Iris pigment epithelial cell (primary cell): ENCODE data around the gene IRF1.
A peak's percentile ranks its signal among the peaks of the same experiment; 100 is the strongest.
"Not testable (repeated sequence)": the region's sequence is repeated elsewhere in the genome, so short reads cannot be mapped to it uniquely, and the experiment has no call there.

Experiments used
- DNase-seq: peaks from one replicate; pipeline ENCODE4 v3.0.0-alpha.2; 2011; ENCODE audit warnings: low read depth

The IRF1 gene

GRCh38 chr5:132438267-132438645 is 52.3 kb downstream of the IRF1 start:
- DNase-seq: not testable (repeated sequence)

GRCh38 chr5:132437604-132438266 is 52.8 kb downstream of the IRF1 start:
- DNase-seq: peak; percentile 98

GRCh38 chr5:132436936-132437335 is 53.6 kb downstream of the IRF1 start:
- DNase-seq: no peak

DNA sequence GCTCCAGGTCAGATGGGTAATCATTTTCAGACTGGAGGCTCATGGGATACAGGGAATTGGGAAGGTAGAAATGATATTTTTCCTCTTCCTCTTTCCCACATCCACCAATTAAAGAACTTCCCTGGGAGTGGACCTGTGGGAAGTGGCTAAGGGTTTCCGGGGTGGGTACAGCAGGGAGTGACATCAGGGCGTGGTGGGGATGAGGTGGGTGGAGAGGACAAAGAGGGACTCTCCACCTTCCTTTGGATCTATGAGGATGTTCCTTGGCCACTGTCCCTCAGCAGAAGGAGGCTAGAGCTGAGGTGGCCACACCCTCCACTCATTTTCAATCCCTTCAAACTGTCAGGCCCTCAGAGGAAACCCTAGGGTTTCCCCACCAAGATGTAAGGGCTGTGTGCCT is 54.7 kb downstream of the IRF1 start:
- DNase-seq: no peak

DNA sequence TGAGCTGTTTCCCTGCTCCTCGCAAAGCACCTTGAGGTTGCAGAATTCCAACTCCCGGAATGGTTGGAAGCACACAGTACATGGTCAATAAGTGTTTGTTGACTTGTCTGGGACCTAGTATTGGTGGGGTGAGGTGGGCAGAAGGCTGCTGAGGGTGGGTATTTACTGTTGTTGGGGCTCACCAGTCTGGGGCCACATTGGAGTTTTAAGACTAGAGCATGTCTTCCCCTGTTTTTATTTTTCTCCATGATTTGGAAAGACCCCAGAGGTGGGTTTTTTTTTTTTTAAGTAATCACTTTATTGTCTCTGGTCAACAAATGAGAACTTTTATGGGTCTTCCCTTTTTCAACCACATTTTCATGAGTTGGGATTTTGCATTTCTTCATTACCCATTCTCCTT is 55.1 kb downstream of the IRF1 start:
- no peak for DNase-seq

DNA sequence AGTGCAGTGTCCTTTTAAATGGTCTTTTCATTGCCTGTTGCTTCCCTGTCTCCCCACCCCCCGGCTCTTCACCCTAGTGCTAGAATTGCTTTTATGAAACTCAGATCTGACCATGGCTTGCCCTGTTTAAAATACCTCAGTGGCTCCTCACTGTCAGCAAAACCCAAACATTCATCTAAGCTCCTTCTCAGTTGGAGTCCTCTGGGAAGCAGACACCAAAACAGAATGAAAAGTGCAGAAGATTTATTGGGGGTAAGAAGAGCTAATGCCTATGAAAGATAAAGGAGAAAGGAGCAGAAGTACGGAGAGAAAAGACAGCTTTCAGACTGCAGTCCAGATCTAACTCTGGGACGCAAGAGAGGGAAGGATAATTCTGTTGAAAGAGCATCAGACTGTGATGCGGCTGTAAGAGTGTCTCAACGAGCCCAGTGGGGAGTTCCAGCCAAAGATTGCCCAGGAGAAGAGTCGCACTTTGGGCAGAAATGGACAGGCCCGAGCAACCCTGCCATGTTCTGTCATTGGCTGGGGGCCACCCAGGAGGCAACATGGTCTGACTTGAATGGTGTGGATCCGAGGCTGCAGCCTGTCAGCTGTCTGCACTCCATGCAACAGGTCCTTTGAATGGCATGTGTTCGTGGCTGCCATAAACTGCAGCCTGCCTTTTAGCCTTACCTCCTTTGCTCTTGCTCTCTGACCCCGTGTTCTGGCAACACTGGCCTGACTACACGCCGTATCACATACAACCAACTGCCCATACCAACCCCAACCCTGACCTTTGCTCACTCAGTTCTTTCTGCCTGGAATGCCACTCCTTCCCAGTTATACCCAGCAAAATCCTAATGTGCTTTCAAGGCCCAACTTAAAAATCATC is 55.9 kb downstream of the IRF1 start:
- no peak for DNase-seq

DNA sequence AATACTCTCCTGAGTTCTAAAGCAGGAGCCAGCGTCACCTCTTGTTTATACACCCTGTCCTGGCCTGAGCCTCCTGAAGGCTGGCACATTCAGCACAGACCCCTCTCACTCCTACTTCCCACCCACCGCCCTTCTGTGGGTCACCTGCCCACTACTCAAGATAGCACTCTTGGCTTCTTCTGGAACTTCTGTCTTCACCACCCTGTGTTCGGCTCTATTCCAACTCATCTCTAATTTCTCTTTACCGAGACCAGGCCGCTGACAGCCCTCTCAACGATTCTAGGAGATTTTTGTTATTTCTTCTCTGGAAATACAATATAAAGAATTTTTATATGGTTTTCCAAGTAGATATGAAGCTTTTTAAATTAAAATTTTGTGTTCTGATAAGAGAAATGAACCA is 57.4 kb downstream of the IRF1 start:
- DNase-seq: no peak

DNA sequence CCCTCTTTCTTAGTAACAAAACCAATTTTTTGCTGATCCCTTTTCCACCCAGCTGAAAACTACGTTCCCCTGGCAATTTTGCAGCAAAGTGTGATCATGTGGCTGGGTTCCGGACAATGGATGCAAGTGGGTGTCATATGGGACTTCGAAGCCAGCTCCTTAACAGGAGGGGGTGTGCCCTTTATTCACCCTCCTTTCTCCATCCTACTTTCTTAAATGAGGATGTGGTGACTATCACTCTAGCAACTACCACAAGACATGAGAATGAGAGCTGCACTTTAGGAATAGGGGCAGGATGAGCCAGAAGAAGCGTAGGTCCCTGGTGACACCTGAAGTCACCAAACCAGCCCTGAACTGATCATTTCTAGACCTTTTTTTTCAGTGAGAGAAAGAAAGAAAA is 58.9 kb downstream of the IRF1 start:
- DNase-seq: no peak
